Vagina (tissue), 2 donors: ENCODE results near the gene IRF6. TPM values are rescaled to one million over a fixed set of nuclear protein-coding genes. Genes with fewer than 3 reads are reported as not detected.

Experiments used
- DNase-seq, 2 donors: peaks; one replicate each; pipeline ENCODE4 v3.0.0-alpha.2; 2017; ENCODE audit errors: extremely low spot score in 2 of 2
- H3K27ac ChIP-seq: fragments of 200-600 bp; sonication (generic); one replicate; pipeline ENCODE4 v1.5.1; 2019
- H3K27me3 ChIP-seq: fragments of 200-600 bp; sonication (generic); one replicate; pipeline ENCODE4 v1.5.1; 2019
- H3K36me3 ChIP-seq, 2 donors: fragments of 200-600 bp; sonication (generic); one replicate each; pipeline ENCODE4 v1.5.1; 2017 to 2019
- H3K4me1 ChIP-seq: fragments of 200-600 bp; sonication (generic); one replicate; pipeline ENCODE4 v1.5.1; 2019
- H3K4me3 ChIP-seq, 2 donors: fragments of 200-600 bp; sonication (generic); 1 replicate in 1 of 2; 2 replicates in 1 of 2; pipeline ENCODE4 v1.5.1; 2016 to 2019
- H3K9me3 ChIP-seq: fragments of 200-600 bp; sonication (generic); one replicate; pipeline ENCODE4 v1.5.1; 2019
- CTCF ChIP-seq, 3 experiments: fragments of 450-650 bp in 2 of 3; fragments of 200-600 bp in 1 of 3; sonication (generic) in 1 of 3; IDR thresholded peaks; one replicate each; pipeline ENCODE4 v1.5.1; 2017 to 2019; ENCODE audit warnings: antibody characterized with exemption in 3 of 3, mild to moderate bottlenecking in 2 of 3, moderate library complexity in 2 of 3
- POLR2A ChIP-seq, 2 donors: fragments of 450-650 bp; IDR thresholded peaks; one replicate each; pipeline ENCODE4 v1.6.1; 2017; ENCODE audit warnings: antibody characterized with exemption in 2 of 2, mild to moderate bottlenecking in 2 of 2, moderate library complexity in 2 of 2
- POLR2AphosphoS5 ChIP-seq, 2 donors: sonication (generic); formaldehyde crosslinking; IDR thresholded peaks; one replicate each; pipeline ENCODE4 v1.9.0; 2017; ENCODE audit warnings: antibody characterized with exemption in 2 of 2, mild to moderate bottlenecking in 2 of 2, low read depth in 1 of 2; ENCODE audit not compliant: insufficient read depth in 1 of 2
- intact Hi-C: fragments of 100-400 bp; cut with DNase I; formaldehyde crosslinking; loops from one replicate; pipeline ENCODE4 v1.15.1; 2023
- total RNA-seq: library from RNA; depleted of rRNA; stranded (reverse); fragments of >200 nt; gene quantifications from one replicate; pipeline ENCODE4 v1.2.3, GENCODE V29; 2016

Gene IRF6
- total RNA-seq, 1 donor from 2014 or later, result 83.5 TPM

GRCh38 chr1:209850342-209850979 lies 44.5 kb upstream of the IRF6 start:
- Histone ChIP-seq H3K9me3 (no peaks in the 10 kb centered on the region), H3K27ac (no peak overlapping the region), H3K27me3 (no peaks in the 10 kb centered on the region), H3K36me3 (peaks cover 0 to 37% of the 10 kb centered on the region in 2 donors), H3K4me1 (no peaks in the 10 kb centered on the region), H3K4me3 (no peak overlapping the region)
- TF ChIP-seq POLR2A (IDR thresholded peaks at IDR 0.05) (no peak), CTCF (IDR thresholded peaks at IDR 0.05) (no peak), POLR2AphosphoS5 (IDR thresholded peaks at IDR 0.05; ENCODE audit: insufficient read depth in 1 of 2, low read depth in 1 of 2) (no peak)
- DNase-seq, result no peak
- intact Hi-C loops, result no loop called here

DNA sequence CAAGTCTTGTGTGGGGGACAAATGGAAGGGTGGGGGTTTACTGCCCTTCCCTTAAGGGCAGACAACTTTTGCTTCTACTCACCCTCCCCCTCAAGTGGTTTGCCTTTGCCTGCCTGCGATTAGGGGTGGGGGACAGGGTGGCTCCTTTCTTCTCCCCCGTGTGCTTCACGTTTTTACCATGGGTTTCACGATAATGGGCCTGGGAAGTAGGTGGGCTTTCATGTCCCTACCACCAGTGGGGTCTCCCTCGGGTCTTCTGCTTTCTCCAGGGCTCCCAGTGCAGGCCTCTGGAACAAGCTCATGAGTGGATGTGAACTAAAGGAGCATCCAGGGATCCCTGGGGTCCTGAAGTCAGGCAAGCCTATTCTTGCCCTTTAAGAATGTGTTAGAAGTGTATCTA lies 43.4 kb upstream of the IRF6 start:
- Histone ChIP-seq H3K4me3 (no peak overlapping the region), H3K4me1 (no peaks in the 10 kb centered on the region), H3K9me3 (no peaks in the 10 kb centered on the region), H3K36me3 (peaks cover 0 to 34% of the 10 kb centered on the region in 2 donors), H3K27me3 (no peaks in the 10 kb centered on the region), H3K27ac (no peak overlapping the region)
- DNase-seq, result no peak
- TF ChIP-seq CTCF (IDR thresholded peaks at IDR 0.05), result no peak
- no peak for TF ChIP-seq POLR2A (IDR thresholded peaks at IDR 0.05)
- TF ChIP-seq POLR2AphosphoS5 (IDR thresholded peaks at IDR 0.05; ENCODE audit: insufficient read depth in 1 of 2, low read depth in 1 of 2), result no peak
- intact Hi-C loops, result no loop called here

- Histone ChIP-seq H3K36me3 (peaks cover 0 to 36% of the 10 kb centered on the region in 2 donors), H3K4me3 (no peak overlapping the region), H3K9me3 (no peaks in the 10 kb centered on the region), H3K27me3 (no peaks in the 10 kb centered on the region), H3K4me1 (no peaks in the 10 kb centered on the region), H3K27ac (no peak overlapping the region)
- intact Hi-C loops, result no loop called here
- DNase-seq, result no peak
- TF ChIP-seq CTCF (IDR thresholded peaks at IDR 0.05) (no peak), POLR2AphosphoS5 (IDR thresholded peaks at IDR 0.05; ENCODE audit: insufficient read depth in 1 of 2, low read depth in 1 of 2) (no peak), POLR2A (IDR thresholded peaks at IDR 0.05) (no peak)
Measured at GRCh38 chr1:209845408-209845725, 39.4 kb upstream of the IRF6 start.

- peaks cover 0 to 38% of the 10 kb centered on the region in 2 donors for H3K36me3 ChIP-seq
Measured at GRCh38 chr1:209844695-209845407, 38.9 kb upstream of the IRF6 start.

More at GRCh38 chr1:209844695-209845407, 38.9 kb upstream of the IRF6 start:
- TF ChIP-seq POLR2A (IDR thresholded peaks at IDR 0.05), result no peak
- no peak for TF ChIP-seq CTCF (IDR thresholded peaks at IDR 0.05)
- TF ChIP-seq POLR2AphosphoS5 (IDR thresholded peaks at IDR 0.05; ENCODE audit: insufficient read depth in 1 of 2, low read depth in 1 of 2), result no peak
- Histone ChIP-seq H3K4me3 (no peak overlapping the region), H3K9me3 (no peaks in the 10 kb centered on the region), H3K27me3 (no peaks in the 10 kb centered on the region), H3K4me1 (no peaks in the 10 kb centered on the region), H3K27ac (no peak overlapping the region)
- intact Hi-C loops, result no loop called here
- no peak for DNase-seq
